Activated effector memory CD4-positive, alpha-beta T cell treated with Interleukin-2 at 50 U/mL for 16 hours (primary cell): ENCODE measurements around the gene ZFAND3.

ENCODE experiments used
- DNase-seq: peaks from one replicate; pipeline ENCODE4 v3.0.0-alpha.2; 2020

ZFAND3 gene

GRCh38 chr6:38159596-38159995 is 340.1 kb downstream of the ZFAND3 start:
- no peak for DNase-seq

GRCh38 chr6:38160831-38161230 is 341.3 kb downstream of the ZFAND3 start:
- DNase-seq = no peak

GRCh38 chr6:38161331-38161730 is 341.8 kb downstream of the ZFAND3 start:
- no peak for DNase-seq

- no peak for DNase-seq
Measured at GRCh38 chr6:38161754-38162492, 342.4 kb downstream of the ZFAND3 start.

- no peak for DNase-seq
Measured at GRCh38 chr6:38162493-38163185, 343.1 kb downstream of the ZFAND3 start.

GRCh38 chr6:38163186-38164130 is 343.9 kb downstream of the ZFAND3 start:
- no peak for DNase-seq

- no peak for DNase-seq
Measured at GRCh38 chr6:38164131-38164481, 344.6 kb downstream of the ZFAND3 start.

GRCh38 chr6:38164671-38165108 is 345.2 kb downstream of the ZFAND3 start:
- no peak for DNase-seq

GRCh38 chr6:38166411-38167240 is 347.1 kb downstream of the ZFAND3 start:
- no peak for DNase-seq

- no peak for DNase-seq
Measured at GRCh38 chr6:38167598-38167997, 348.1 kb downstream of the ZFAND3 start.

GRCh38 chr6:38168126-38168525 is 348.6 kb downstream of the ZFAND3 start:
- DNase-seq = no peak

- DNase-seq = no peak
Measured at GRCh38 chr6:38168699-38169098, 349.2 kb downstream of the ZFAND3 start.

GRCh38 chr6:38169221-38169976 is 349.9 kb downstream of the ZFAND3 start:
- DNase-seq = no peak

GRCh38 chr6:38169977-38170526 is 350.5 kb downstream of the ZFAND3 start:
- no peak for DNase-seq

- no peak for DNase-seq
Measured at GRCh38 chr6:38170666-38171355, 351.3 kb downstream of the ZFAND3 start.

- DNase-seq = no peak
Measured at GRCh38 chr6:38171997-38172738, 352.6 kb downstream of the ZFAND3 start.

GRCh38 chr6:38172739-38173410 is 353.3 kb downstream of the ZFAND3 start:
- DNase-seq = no peak

GRCh38 chr6:38173909-38174308 is 354.4 kb downstream of the ZFAND3 start:
- DNase-seq = no peak

- DNase-seq = no peak
Measured at GRCh38 chr6:38174315-38174714, 354.8 kb downstream of the ZFAND3 start.
